CD14-positive monocyte (primary cell): ENCODE results near the gene SMARCA4. TPM values are rescaled to one million over a fixed set of nuclear protein-coding genes. Genes with fewer than 3 reads are reported as not detected.

ENCODE experiments used
- DNase-seq, 3 donors: peaks; one replicate each; pipeline ENCODE4 v3.0.0-alpha.2; 2011 to 2022
- H2AFZ ChIP-seq: 2 replicates; pipeline ENCODE4 v1.6.0; 2012; ENCODE audit warnings: mild to moderate bottlenecking, low read depth, low read length, inconsistent platforms; ENCODE audit not compliant: insufficient read depth, poor library complexity, severe bottlenecking
- H3K27ac ChIP-seq, 2 donors: 1 replicate in 1 of 2; 2 replicates in 1 of 2; pipeline ENCODE4 v1.5.1; 2012 to 2013; ENCODE audit warnings: low read length in 2 of 2, control low read depth in 1 of 2, inconsistent platforms in 1 of 2, low read depth in 1 of 2, mild to moderate bottlenecking in 1 of 2
- H3K27me3 ChIP-seq, 2 donors: one replicate each; pipeline versions ENCODE4 v1.6.0 to v1.6.1; 2011 to 2013; ENCODE audit warnings: low read length in 2 of 2; ENCODE audit not compliant: control insufficient read depth in 2 of 2, insufficient read depth in 2 of 2
- H3K36me3 ChIP-seq, 2 donors: replicated peaks in 1 of 2; 1 replicate in 1 of 2; 2 replicates in 1 of 2; pipeline versions ENCODE4 v1.5.1 to v1.6.1; 2012 to 2013; ENCODE audit warnings: low read length in 2 of 2, control low read depth in 1 of 2, inconsistent platforms in 1 of 2, mild to moderate bottlenecking in 1 of 2; ENCODE audit not compliant: insufficient read depth in 2 of 2, control insufficient read depth in 1 of 2
- H3K4me1 ChIP-seq, 2 donors: 1 replicate in 1 of 2; 2 replicates in 1 of 2; pipeline versions ENCODE4 v1.5.1 to v1.6.1; 2012 to 2013; ENCODE audit warnings: low read length in 2 of 2, control low read depth in 1 of 2, inconsistent platforms in 1 of 2, mild to moderate bottlenecking in 1 of 2, moderate library complexity in 1 of 2; ENCODE audit not compliant: insufficient read depth in 2 of 2, control insufficient read depth in 1 of 2
- H3K4me2 ChIP-seq: replicated peaks from 2 replicates; pipeline ENCODE3; 2012; ENCODE audit warnings: low read length, moderate library complexity, mild to moderate bottlenecking; ENCODE audit not compliant: poor library complexity, severe bottlenecking; ENCODE audit errors: extremely low read depth
- H3K4me3 ChIP-seq, 3 experiments: fragments of 200-600 bp in 1 of 3; sonication (generic) in 1 of 3; replicated peaks in 1 of 3; 1 replicate in 2 of 3; 2 replicates in 1 of 3; pipeline ENCODE4 v1.5.1; 2011 to 2013; ENCODE audit warnings: low read length in 3 of 3, mild to moderate bottlenecking in 3 of 3, control low read depth in 2 of 3, low read depth in 2 of 3, inconsistent platforms in 1 of 3, moderate library complexity in 1 of 3
- H3K79me2 ChIP-seq: 2 replicates; pipeline ENCODE4 v1.6.0; 2012; ENCODE audit warnings: mild to moderate bottlenecking, control low read depth, inconsistent platforms, low read length, moderate library complexity; ENCODE audit not compliant: insufficient read depth
- H3K9ac ChIP-seq: 2 replicates; pipeline ENCODE4 v1.6.0; 2017; ENCODE audit warnings: low read length, mild to moderate bottlenecking; ENCODE audit not compliant: insufficient read depth, poor library complexity, severe bottlenecking
- H3K9me3 ChIP-seq, 2 donors: replicated peaks in 1 of 2; 1 replicate in 1 of 2; 2 replicates in 1 of 2; pipeline versions ENCODE4 v1.5.1 to v1.6.1; 2012 to 2013; ENCODE audit warnings: low read length in 2 of 2, control low read depth in 1 of 2; ENCODE audit not compliant: control insufficient read depth in 1 of 2, insufficient read depth in 1 of 2
- H4K20me1 ChIP-seq: 2 replicates; pipeline ENCODE4 v1.6.0; 2012; ENCODE audit warnings: mild to moderate bottlenecking, low read length, control low read depth, moderate library complexity; ENCODE audit not compliant: insufficient read depth
- H3K27ac Mint-ChIP-seq, 7 donors: one replicate each; pipeline ENCODE4 v1.8.0; 2020; ENCODE audit warnings: mild to moderate bottlenecking in 7 of 7, mixed read lengths in 7 of 7, moderate library complexity in 6 of 7, inconsistent platforms in 2 of 7
- H3K27me3 Mint-ChIP-seq, 3 donors: one replicate each; pipeline ENCODE4 v1.8.0; 2021 to 2022; ENCODE audit warnings: low read depth in 3 of 3, mild to moderate bottlenecking in 3 of 3, mixed read lengths in 3 of 3, moderate library complexity in 3 of 3, inconsistent platforms in 1 of 3
- H3K36me3 Mint-ChIP-seq, 2 donors: one replicate each; pipeline ENCODE4 v1.8.0; 2020; ENCODE audit warnings: mixed read lengths in 2 of 2, inconsistent platforms in 1 of 2, mild to moderate bottlenecking in 1 of 2
- H3K4me1 Mint-ChIP-seq: one replicate; pipeline ENCODE4 v1.8.0; 2020; ENCODE audit warnings: mild to moderate bottlenecking, mixed read lengths
- H3K4me3 Mint-ChIP-seq, 2 donors: one replicate each; pipeline ENCODE4 v1.8.0; 2020; ENCODE audit warnings: mild to moderate bottlenecking in 2 of 2, mixed read lengths in 2 of 2, moderate library complexity in 1 of 2
- H3K9me3 Mint-ChIP-seq, 7 donors: one replicate each; pipeline ENCODE4 v1.8.0; 2020 to 2022; ENCODE audit warnings: mixed read lengths in 7 of 7, mild to moderate bottlenecking in 6 of 7, moderate library complexity in 6 of 7, inconsistent platforms in 2 of 7
- WGBS: methylation state at CpG from one replicate; pipeline ENCODE4 v1.1.5; 2013; ENCODE audit warnings: missing lambda C conversion rate; ENCODE audit not compliant: insufficient coverage; 5-methylcytosine and 5-hydroxymethylcytosine counted together
- intact Hi-C, 2 donors: fragments of 100-400 bp; cut with micrococcal nuclease; formaldehyde crosslinking; loops; one replicate each; pipeline versions ENCODE4 v1.15.0 to v1.15.1; 2023
- polyA plus RNA-seq, 3 donors: library from polyadenylated mRNA; depleted of rRNA in 1 of 3; unstranded in 2 of 3; stranded (reverse) in 1 of 3; fragments of 300-500 nt in 2 of 3; fragments of >200 nt in 1 of 3; fragmentation: Illumina TruSeq in 2 of 3; gene quantifications; 1 replicate in 2 of 3; 2 replicates in 1 of 3; pipeline ENCODE4 v1.2.3, GENCODE V29; 2012 to 2021
- TF ChIP-seq, protein P1 (sequence below): fragments of 200-600 bp; IDR thresholded peaks from one replicate; pipeline ENCODE4 v1.8.0; 2022; ENCODE audit warnings: antibody characterized with exemption, mild to moderate bottlenecking

Gene SMARCA4
- polyA plus RNA-seq, 3 donors = 5.1 to 53.3 (median 7.0) TPM

DNA sequence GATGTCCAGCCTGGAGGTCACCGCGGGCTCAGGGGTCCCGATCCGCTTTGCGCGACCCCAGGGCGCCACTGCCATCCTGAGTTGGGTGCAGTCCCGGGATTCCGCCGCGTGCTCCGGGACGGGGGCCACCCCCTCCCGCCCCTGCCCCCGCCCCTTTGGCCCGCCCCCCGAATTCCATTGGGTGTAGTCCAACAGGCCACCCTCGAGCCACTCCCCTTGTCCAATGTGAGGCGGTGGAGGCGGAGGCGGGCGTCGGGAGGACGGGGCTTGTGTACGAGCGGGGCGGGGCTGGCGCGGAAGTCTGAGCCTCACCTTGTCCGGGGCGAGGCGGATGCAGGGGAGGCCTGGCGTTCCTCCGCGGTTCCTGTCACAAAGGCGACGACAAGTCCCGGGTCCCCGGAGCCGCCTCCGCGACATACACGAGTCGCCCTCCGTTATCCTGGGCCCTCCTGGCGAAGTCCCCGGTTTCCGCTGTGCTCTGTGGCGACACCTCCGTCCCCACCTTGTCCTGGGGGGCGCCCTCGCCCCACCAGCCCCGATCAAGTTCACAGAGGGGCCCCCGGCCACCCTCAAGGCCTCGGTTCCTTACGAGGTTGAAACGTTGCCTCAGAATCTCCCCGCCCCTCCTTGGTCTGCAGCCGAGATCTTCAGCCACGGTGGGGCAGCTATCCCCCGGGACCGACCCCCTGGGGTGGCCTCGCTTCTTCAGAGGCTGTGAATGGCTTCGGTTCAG, 129.6 kb downstream of the SMARCA4 start:
- peaks cover 54% of the 10 kb centered on the region for H3K4me1 Mint-ChIP-seq
- Histone ChIP-seq H3K4me2 (peak overlapping the region; percentile 84), H3K4me3 (peak overlapping the region; percentile 78 to 84 (median 81)), H3K9me3 (no peaks in the 10 kb centered on the region), H3K36me3 (no peaks in the 10 kb centered on the region), H2AFZ (no peak overlapping the region), H4K20me1 (peaks cover 10% of the 10 kb centered on the region), H3K79me2 (peaks cover 22% of the 10 kb centered on the region), H3K4me1 (peaks cover 67 to 68% of the 10 kb centered on the region in 2 donors), H3K27me3 (peaks cover 0 to 10% of the 10 kb centered on the region in 2 donors), H3K9ac (peak overlapping the region; percentile 88), H3K27ac (peak overlapping the region; percentile 97 to 99)
- peak overlapping the region; percentile 99 to 100 (median 100) for H3K27ac Mint-ChIP-seq
- peaks cover 0 to 9% of the 10 kb centered on the region in 2 donors for H3K36me3 Mint-ChIP-seq
- TF ChIP-seq, protein P1, sequence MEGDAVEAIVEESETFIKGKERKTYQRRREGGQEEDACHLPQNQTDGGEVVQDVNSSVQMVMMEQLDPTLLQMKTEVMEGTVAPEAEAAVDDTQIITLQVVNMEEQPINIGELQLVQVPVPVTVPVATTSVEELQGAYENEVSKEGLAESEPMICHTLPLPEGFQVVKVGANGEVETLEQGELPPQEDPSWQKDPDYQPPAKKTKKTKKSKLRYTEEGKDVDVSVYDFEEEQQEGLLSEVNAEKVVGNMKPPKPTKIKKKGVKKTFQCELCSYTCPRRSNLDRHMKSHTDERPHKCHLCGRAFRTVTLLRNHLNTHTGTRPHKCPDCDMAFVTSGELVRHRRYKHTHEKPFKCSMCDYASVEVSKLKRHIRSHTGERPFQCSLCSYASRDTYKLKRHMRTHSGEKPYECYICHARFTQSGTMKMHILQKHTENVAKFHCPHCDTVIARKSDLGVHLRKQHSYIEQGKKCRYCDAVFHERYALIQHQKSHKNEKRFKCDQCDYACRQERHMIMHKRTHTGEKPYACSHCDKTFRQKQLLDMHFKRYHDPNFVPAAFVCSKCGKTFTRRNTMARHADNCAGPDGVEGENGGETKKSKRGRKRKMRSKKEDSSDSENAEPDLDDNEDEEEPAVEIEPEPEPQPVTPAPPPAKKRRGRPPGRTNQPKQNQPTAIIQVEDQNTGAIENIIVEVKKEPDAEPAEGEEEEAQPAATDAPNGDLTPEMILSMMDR = no peak
- intact Hi-C loops = no loop called here
- H3K27me3 Mint-ChIP-seq = peaks cover 1 to 8% (median 5%) of the 10 kb centered on the region in 3 donors
- WGBS = under 1% methylated on average over 57 of the region's 64 CpGs
- DNase-seq = peak; percentile 91 to 94 (median 93)
- peaks cover 0 to 4% (median 3%) of the 10 kb centered on the region in 7 donors for H3K9me3 Mint-ChIP-seq
- peak overlapping the region; percentile 86 to 89 for H3K4me3 Mint-ChIP-seq

DNA sequence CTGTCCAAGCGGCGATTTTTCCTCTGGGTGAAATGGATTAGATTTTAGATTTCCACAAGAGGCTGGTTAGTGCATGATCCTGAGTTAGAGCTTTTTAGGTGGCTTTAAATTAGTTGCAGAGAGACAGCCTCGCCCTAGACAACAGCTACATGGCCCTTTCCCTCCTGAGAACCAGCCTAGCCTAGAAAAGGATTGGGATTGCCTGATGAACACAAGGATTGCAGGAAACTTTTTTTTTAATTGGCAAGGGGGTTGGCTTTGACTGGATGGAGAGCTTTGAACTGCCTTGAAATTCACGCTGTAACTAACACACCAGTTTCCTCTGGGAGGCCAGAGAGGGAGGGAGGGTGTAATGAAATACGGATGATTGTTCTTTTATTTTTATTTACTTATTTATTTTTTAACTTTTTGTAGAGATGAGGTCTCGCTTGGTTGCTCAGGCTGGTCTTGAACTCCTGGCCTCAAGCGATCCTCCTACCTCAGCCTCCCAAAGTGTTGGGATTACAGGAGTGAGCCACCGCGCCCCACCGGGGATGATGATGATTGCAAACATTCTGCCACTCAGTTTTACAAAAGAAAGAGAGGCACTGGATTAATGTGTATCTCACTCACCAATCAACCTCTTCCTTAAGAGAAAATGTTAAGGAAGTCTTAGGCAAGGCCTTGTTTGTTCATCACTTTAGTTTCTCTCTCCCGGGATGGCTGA, 130.3 kb downstream of the SMARCA4 start:
- Mint-ChIP-seq H3K36me3 (peaks cover 0 to 15% of the 10 kb centered on the region in 2 donors), H3K9me3 (peaks cover 0 to 4% (median 3%) of the 10 kb centered on the region in 7 donors), H3K27ac (peak overlapping the region; percentile 99 to 100 (median 100)), H3K27me3 (peaks cover 1 to 8% (median 5%) of the 10 kb centered on the region in 3 donors), H3K4me1 (peaks cover 61% of the 10 kb centered on the region), H3K4me3 (peak overlapping the region; percentile 80 to 82)
- peaks cover 10% of the 10 kb centered on the region for H4K20me1 ChIP-seq
- H3K27ac ChIP-seq = peak overlapping the region; percentile 97 to 99
- H3K27me3 ChIP-seq = peaks cover 0 to 10% of the 10 kb centered on the region in 2 donors
- no peak overlapping the region for H2AFZ ChIP-seq
- H3K79me2 ChIP-seq = peaks cover 26% of the 10 kb centered on the region
- H3K36me3 ChIP-seq = no peaks in the 10 kb centered on the region
- WGBS = 10% methylated on average over 2 of the region's 11 CpGs
- no peaks in the 10 kb centered on the region for H3K9me3 ChIP-seq
- H3K4me3 ChIP-seq = peak overlapping the region; percentile 77 to 84 (median 81)
- H3K4me1 ChIP-seq = peaks cover 75% of the 10 kb centered on the region in 2 donors
- peak overlapping the region; percentile 84 for H3K4me2 ChIP-seq
- DNase-seq = no peak
- TF ChIP-seq, protein P1 = no peak
- intact Hi-C loops = no loop called here
- peak overlapping the region; percentile 88 for H3K9ac ChIP-seq
